ENCODE results near the gene CETN1.

DNA sequence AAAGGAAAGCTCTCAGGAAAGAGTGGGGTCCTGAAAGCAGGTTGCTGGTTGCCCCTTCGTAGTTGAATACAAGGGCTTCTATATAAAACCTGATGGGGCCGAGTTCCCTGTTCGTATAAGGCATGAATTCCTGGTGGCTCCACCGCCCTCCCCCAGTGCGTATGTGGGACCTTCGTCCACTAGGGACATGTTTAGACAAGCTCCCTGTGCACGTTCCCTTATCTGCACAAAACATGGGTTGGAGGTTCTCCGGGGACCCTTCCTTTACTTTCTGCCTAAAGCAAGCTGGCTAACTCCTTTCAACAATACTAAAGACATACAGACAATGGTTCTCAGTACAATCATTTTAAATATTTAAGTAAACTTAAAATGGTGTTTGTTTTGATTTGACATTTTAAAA, 24.6 kb downstream of the CETN1 start:
- TF ChIP-seq ZBTB8A (tag by site-specific recombination; IDR thresholded peaks at IDR 0.05): no peak
- TF ChIP-seq SP2 (tag by site-specific recombination; IDR thresholded peaks at IDR 0.05): no peak
- TF ChIP-seq ZNF16 (tag by site-specific recombination; IDR thresholded peaks at IDR 0.05; ENCODE audit: low read depth): no peak
- no peak for TF ChIP-seq CTCF (tag by site-specific recombination; IDR thresholded peaks at IDR 0.05)
- TF ChIP-seq, protein P1, sequence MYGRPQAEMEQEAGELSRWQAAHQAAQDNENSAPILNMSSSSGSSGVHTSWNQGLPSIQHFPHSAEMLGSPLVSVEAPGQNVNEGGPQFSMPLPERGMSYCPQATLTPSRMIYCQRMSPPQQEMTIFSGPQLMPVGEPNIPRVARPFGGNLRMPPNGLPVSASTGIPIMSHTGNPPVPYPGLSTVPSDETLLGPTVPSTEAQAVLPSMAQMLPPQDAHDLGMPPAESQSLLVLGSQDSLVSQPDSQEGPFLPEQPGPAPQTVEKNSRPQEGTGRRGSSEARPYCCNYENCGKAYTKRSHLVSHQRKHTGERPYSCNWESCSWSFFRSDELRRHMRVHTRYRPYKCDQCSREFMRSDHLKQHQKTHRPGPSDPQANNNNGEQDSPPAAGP (tag by site-specific recombination; IDR thresholded peaks at IDR 0.05): no peak
- TF ChIP-seq ZIC2 (tag by site-specific recombination; IDR thresholded peaks at IDR 0.05): no peak
- TF ChIP-seq ZNF350 (tag by site-specific recombination; IDR thresholded peaks at IDR 0.05): no peak
- no peak for TF ChIP-seq ZNF530 (tag by site-specific recombination; IDR thresholded peaks at IDR 0.05; ENCODE audit: low read depth)
- no peak for TF ChIP-seq FEZF1 (tag by site-specific recombination; IDR thresholded peaks at IDR 0.05)
- no peak for TF ChIP-seq ZNF416 (tag by site-specific recombination; IDR thresholded peaks at IDR 0.05)
- TF ChIP-seq ZNF366 (tag by site-specific recombination; conservative IDR thresholded peaks at IDR 0.05): no peak
- no peak for TF ChIP-seq ZNF513 (tag by site-specific recombination; IDR thresholded peaks at IDR 0.05)
